Naive B cell (primary cell): ENCODE results near the gene TMEM17. TPM values are rescaled to one million over a fixed set of nuclear protein-coding genes. Genes with fewer than 3 reads are reported as not detected.
"Not testable (repeated sequence)": the region's sequence is repeated elsewhere in the genome, so short reads cannot be mapped to it uniquely, and the experiment has no call there.

Source experiments
- ATAC-seq, 2 donors: fragments of 150-1000 bp; cut with Tn5 transposase; 2 replicates each; pipeline ENCODE4 v1.10.0; 2021; ENCODE audit warnings: low read depth in 2 of 2, mild to moderate bottlenecking in 2 of 2, moderate library complexity in 2 of 2
- DNase-seq: peaks from one replicate; pipeline ENCODE4 v3.0.0; 2022
- H3K27ac Mint-ChIP-seq, 6 donors: one replicate each; pipeline ENCODE4 v1.8.0; 2020 to 2022; ENCODE audit warnings: mild to moderate bottlenecking in 6 of 6, mixed read lengths in 6 of 6, moderate library complexity in 5 of 6, inconsistent platforms in 2 of 6
- H3K27me3 Mint-ChIP-seq, 3 donors: one replicate each; pipeline ENCODE4 v1.8.0; 2021 to 2022; ENCODE audit warnings: mixed read lengths in 3 of 3, mild to moderate bottlenecking in 1 of 3
- H3K36me3 Mint-ChIP-seq, 2 donors: one replicate each; pipeline ENCODE4 v1.8.0; 2020 to 2022; ENCODE audit warnings: mixed read lengths in 2 of 2, inconsistent platforms in 1 of 2, mild to moderate bottlenecking in 1 of 2
- H3K4me1 Mint-ChIP-seq, 3 donors: one replicate each; pipeline ENCODE4 v1.8.0; 2020 to 2022; ENCODE audit warnings: mixed read lengths in 3 of 3, inconsistent platforms in 1 of 3, mild to moderate bottlenecking in 1 of 3, moderate library complexity in 1 of 3
- H3K4me3 Mint-ChIP-seq, 8 donors: one replicate each; pipeline ENCODE4 v1.8.0; 2020 to 2022; ENCODE audit warnings: mild to moderate bottlenecking in 8 of 8, mixed read lengths in 8 of 8, moderate library complexity in 8 of 8, inconsistent platforms in 2 of 8
- H3K9me3 Mint-ChIP-seq, 7 donors: one replicate each; pipeline ENCODE4 v1.8.0; 2020 to 2022; ENCODE audit warnings: mixed read lengths in 7 of 7, mild to moderate bottlenecking in 5 of 7, inconsistent platforms in 2 of 7, moderate library complexity in 1 of 7
- polyA plus RNA-seq, 6 donors: library from polyadenylated mRNA; unstranded; fragments of 300-500 nt; fragmentation: Illumina TruSeq; gene quantifications; one replicate each; pipeline ENCODE4 v1.2.3, GENCODE V29; 2021; ENCODE audit warnings: low read depth in 6 of 6

The TMEM17 gene, protein sequence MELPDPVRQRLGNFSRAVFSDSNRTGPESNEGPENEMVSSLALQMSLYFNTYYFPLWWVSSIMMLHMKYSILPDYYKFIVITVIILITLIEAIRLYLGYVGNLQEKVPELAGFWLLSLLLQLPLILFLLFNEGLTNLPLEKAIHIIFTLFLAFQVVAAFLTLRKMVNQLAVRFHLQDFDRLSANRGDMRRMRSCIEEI
- polyA plus RNA-seq: not detected

GRCh38 chr2:62505750-62506420 lies at the start of gene TMEM17:
Gene TMEM17, minus strand, starts transcription at chr2:62506195. Its CDS starts 66 bp downstream, at chr2:62506129.
- Mint-ChIP-seq H3K27ac (peak within 1 kb of the TSS in 2 of 6 donors; percentile 7 to 70), H3K36me3 (no peaks in the 10 kb centered on the region)
- peak; percentile 52 to 69 for ATAC-seq

DNA sequence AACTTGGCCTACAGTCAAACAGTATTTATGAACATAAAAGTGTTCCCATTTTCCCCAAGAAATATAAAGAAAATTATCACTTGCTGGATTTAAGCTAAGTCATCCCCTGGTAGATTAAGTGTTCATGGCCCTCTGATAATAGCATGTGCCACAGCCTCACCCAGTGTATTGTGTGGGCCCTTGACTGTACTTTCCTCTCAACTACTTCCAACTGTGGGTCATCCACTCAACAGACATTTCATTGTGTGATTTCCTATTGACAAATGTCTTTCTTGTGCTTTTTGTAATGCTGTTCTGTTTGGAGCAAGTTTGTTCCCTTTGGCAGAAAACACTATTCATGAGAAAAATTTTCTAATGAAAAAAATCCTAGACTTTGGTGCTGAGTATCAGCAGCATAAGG lies 48.4 kb upstream of the TMEM17 start:
- H3K4me3 Mint-ChIP-seq: no peak overlapping the region
- H3K36me3 Mint-ChIP-seq: peaks cover 0 to 6% of the 10 kb centered on the region in 2 donors
- peaks cover 3 to 27% (median 6%) of the 10 kb centered on the region in 3 donors for H3K27me3 Mint-ChIP-seq
- peaks cover 0 to 4% (median 0%) of the 10 kb centered on the region in 7 donors for H3K9me3 Mint-ChIP-seq
- ATAC-seq: no peak
- DNase-seq: no peak
- no peak overlapping the region for H3K27ac Mint-ChIP-seq
- H3K4me1 Mint-ChIP-seq: no peaks in the 10 kb centered on the region

More at GRCh38 chr2:62505750-62506420, at the start of gene TMEM17:
- DNase-seq: peak; percentile 2
- Mint-ChIP-seq H3K4me3 (peak within 1 kb of the TSS; percentile 75 to 89 (median 83)), H3K4me1 (peaks cover 7 to 8% (median 8%) of the 10 kb centered on the region in 3 donors), H3K27me3 (peaks cover 6 to 23% (median 17%) of the 10 kb centered on the region in 3 donors), H3K9me3 (peaks cover 0 to 2% (median 0%) of the 10 kb centered on the region in 7 donors)

- Mint-ChIP-seq H3K9me3 (no peaks in the 10 kb centered on the region), H3K27me3 (peaks cover 0 to 12% (median 3%) of the 10 kb centered on the region in 3 donors), H3K4me3 (no peak overlapping the region), H3K4me1 (no peaks in the 10 kb centered on the region), H3K27ac (no peak overlapping the region), H3K36me3 (no peaks in the 10 kb centered on the region)
- no peak for DNase-seq
- ATAC-seq: no peak
Measured at GRCh38 chr2:62550461-62550860, 44.5 kb upstream of the TMEM17 start.

- ATAC-seq: no peak
- no peak overlapping the region for H3K4me3 Mint-ChIP-seq
- H3K36me3 Mint-ChIP-seq: no peaks in the 10 kb centered on the region
- no peaks in the 10 kb centered on the region for H3K4me1 Mint-ChIP-seq
- no peaks in the 10 kb centered on the region for H3K9me3 Mint-ChIP-seq
- no peak for DNase-seq
- H3K27ac Mint-ChIP-seq: no peak overlapping the region
- no peaks in the 10 kb centered on the region for H3K27me3 Mint-ChIP-seq
Measured at GRCh38 chr2:62547854-62548253, 41.9 kb upstream of the TMEM17 start.

- no peaks in the 10 kb centered on the region for H3K9me3 Mint-ChIP-seq
Measured at GRCh38 chr2:62545261-62545660, 39.3 kb upstream of the TMEM17 start.

DNA sequence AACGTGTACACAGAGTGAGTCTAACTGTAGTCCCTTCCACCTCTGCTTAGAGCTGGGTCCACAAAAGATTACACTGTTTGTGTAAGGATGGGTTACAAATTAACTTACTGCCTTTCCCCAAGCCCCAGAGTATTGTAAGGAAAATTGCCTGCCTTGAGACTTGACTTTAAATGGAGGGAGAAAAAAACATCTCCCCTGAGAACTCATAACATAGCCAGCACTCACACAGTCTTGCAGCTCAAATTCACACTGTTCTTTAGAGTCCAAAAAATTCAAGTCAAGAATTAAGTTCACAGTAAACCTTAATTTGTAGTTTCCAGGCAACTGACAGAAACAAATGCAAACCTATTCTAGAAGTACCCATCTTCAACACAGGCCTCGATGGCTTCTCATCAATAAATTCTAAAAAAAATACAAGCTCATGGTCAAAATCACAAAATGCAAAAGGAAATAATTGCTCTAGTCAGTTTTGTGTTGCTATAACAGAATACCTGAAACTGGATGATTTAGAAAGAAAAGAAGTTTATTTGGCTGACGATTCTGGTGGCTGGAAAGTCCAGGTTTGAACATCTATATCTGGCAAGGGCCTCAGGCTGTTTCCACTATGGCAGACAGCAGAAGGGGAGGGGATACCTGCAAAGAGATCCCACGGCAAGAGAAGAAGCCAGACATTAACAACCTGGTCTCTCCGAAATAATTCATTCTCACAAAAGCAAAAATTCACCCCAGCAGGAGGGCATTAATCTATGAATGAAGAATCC lies 34.6 kb upstream of the TMEM17 start:
- no peak for ATAC-seq
- peaks cover under 1 to 6% (median 4%) of the 10 kb centered on the region in 7 donors for H3K9me3 Mint-ChIP-seq
- H3K4me1 Mint-ChIP-seq: no peaks in the 10 kb centered on the region
- no peak overlapping the region for H3K4me3 Mint-ChIP-seq
- H3K36me3 Mint-ChIP-seq: peaks cover 5 to 8% of the 10 kb centered on the region in 2 donors
- H3K27ac Mint-ChIP-seq: no peak overlapping the region
- H3K27me3 Mint-ChIP-seq: peaks cover 8 to 18% (median 15%) of the 10 kb centered on the region in 3 donors
- no peak for DNase-seq

More at GRCh38 chr2:62545261-62545660, 39.3 kb upstream of the TMEM17 start:
- ATAC-seq (no peak), DNase-seq (no peak)
- H3K27me3 Mint-ChIP-seq: no peaks in the 10 kb centered on the region
- H3K36me3 Mint-ChIP-seq: no peaks in the 10 kb centered on the region
- no peak overlapping the region for H3K4me3 Mint-ChIP-seq
- no peaks in the 10 kb centered on the region for H3K4me1 Mint-ChIP-seq
- H3K27ac Mint-ChIP-seq: no peak overlapping the region

DNA sequence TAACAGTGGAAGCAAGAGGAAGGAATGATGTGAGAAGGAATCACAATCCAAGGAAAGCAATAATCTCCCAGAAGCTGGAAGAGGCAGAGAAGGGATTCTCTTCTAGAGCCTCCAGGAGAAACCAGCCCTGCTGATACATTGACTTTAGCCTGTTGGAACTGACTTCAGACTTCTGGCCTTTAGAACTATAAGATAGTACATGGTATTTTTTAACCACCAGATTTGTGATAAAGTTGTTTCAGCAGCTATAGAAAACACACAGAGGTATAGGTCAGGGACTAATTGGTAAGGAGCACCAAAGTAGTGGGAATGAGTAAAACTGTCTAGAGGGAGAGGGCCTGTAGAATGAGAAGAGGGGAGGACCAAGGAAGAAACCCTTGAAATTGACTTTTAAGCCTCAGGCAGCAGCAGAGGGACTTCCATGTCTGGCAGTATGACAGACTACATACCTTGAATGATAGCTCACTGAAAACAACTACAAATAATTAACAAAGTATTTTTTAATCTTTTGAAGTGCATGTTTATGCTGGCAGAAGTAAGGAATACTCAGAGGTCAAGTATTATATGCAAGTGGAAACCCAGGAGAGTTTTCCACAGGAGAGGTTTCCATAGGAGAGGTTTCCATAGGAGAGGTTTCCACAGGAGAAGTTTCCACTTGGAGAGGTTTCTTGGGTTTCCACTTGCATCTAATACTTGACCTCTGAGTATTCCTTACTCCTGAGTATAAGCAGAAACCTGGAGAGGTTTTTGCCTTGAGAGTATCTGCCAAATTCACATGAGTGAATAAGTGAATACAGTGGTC lies 33.8 kb upstream of the TMEM17 start:
- Mint-ChIP-seq H3K9me3 (peaks cover 4 to 12% (median 7%) of the 10 kb centered on the region in 7 donors), H3K4me3 (no peak overlapping the region), H3K27ac (no peak overlapping the region), H3K27me3 (peaks cover 13 to 24% (median 15%) of the 10 kb centered on the region in 3 donors), H3K36me3 (peaks cover 5 to 14% of the 10 kb centered on the region in 2 donors), H3K4me1 (no peaks in the 10 kb centered on the region)
- DNase-seq: no peak
- ATAC-seq: no peak

DNA sequence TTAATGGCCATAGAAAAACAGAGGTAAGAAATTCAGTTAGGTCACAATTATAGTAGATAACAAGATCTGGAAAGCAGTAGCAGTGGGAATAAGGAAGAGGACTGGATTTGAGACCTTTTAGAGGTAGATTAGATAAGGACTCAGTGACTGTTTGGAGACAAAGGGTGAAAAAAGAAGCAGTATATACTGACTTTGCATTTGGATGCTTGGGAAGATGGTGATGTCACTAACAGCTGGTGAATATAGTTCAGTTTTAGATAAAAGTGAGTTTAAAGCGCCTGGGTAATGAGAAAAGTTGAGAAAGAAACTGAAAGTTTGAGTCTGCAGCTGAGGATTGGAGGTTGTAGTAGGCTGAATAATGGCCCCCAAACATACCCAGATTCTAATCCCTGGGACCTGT lies 32.8 kb upstream of the TMEM17 start:
- Mint-ChIP-seq H3K36me3 (peaks cover 5 to 21% of the 10 kb centered on the region in 2 donors), H3K4me1 (no peaks in the 10 kb centered on the region), H3K4me3 (no peak overlapping the region), H3K9me3 (peaks cover 9 to 23% (median 15%) of the 10 kb centered on the region in 7 donors), H3K27ac (no peak overlapping the region), H3K27me3 (peaks cover 15 to 31% (median 18%) of the 10 kb centered on the region in 3 donors)
- ATAC-seq (no peak), DNase-seq (no peak)

- DNase-seq (no peak), ATAC-seq (no peak)
- Mint-ChIP-seq H3K27ac (peak overlapping the region in 1 of 6 donors; percentile 18), H3K4me3 (no peak overlapping the region), H3K27me3 (peaks cover 15 to 31% (median 25%) of the 10 kb centered on the region in 3 donors), H3K9me3 (peaks cover 12 to 32% (median 22%) of the 10 kb centered on the region in 7 donors), H3K36me3 (peaks cover 5 to 30% of the 10 kb centered on the region in 2 donors), H3K4me1 (no peaks in the 10 kb centered on the region)
Measured at GRCh38 chr2:62537814-62538213, 31.8 kb upstream of the TMEM17 start.

- Mint-ChIP-seq H3K27me3 (peaks cover 21 to 38% (median 30%) of the 10 kb centered on the region in 3 donors), H3K36me3 (peaks cover 5 to 37% of the 10 kb centered on the region in 2 donors), H3K27ac (no peak overlapping the region)
Measured at GRCh38 chr2:62536873-62537547, 31.0 kb upstream of the TMEM17 start.

DNA sequence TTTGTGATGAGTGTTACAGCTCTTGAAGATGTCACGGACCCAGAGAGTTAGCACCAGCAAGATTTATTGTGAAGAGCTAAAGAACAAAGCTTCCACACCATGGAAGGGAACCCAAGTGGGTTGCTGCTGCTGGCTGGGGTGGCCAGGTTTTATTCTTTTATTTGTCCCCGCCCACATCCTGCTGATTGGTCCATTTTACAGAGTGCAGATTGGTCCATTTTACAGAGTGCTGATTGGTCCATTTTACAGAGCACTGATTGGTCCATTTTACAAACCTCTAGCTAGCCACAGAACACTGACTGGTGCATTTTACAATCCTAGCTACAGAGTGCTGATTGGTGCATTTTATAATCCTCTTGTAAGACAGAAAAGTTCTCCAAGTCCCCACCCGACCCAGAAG lies 29.5 kb upstream of the TMEM17 start:
- H3K36me3 Mint-ChIP-seq: peaks cover 5 to 39% of the 10 kb centered on the region in 2 donors
- H3K27ac Mint-ChIP-seq, ATAC-seq, H3K4me3 Mint-ChIP-seq, H3K4me1 Mint-ChIP-seq, DNase-seq: not testable (repeated sequence)
- H3K9me3 Mint-ChIP-seq: peaks cover 12 to 41% (median 26%) of the 10 kb centered on the region in 7 donors
- H3K27me3 Mint-ChIP-seq: peaks cover 22 to 41% (median 32%) of the 10 kb centered on the region in 3 donors

More at GRCh38 chr2:62536873-62537547, 31.0 kb upstream of the TMEM17 start:
- ATAC-seq (no peak), DNase-seq (no peak)
- Mint-ChIP-seq H3K9me3 (peaks cover 12 to 40% (median 26%) of the 10 kb centered on the region in 7 donors), H3K4me1 (no peaks in the 10 kb centered on the region), H3K4me3 (peak overlapping the region in 1 of 8 donors; percentile 18)

GRCh38 chr2:62531594-62531993 lies 25.6 kb upstream of the TMEM17 start:
- H3K27ac Mint-ChIP-seq: no peak overlapping the region
- H3K27me3 Mint-ChIP-seq: peaks cover 18 to 31% (median 30%) of the 10 kb centered on the region in 3 donors
- peaks cover 5 to 39% of the 10 kb centered on the region in 2 donors for H3K36me3 Mint-ChIP-seq
- no peaks in the 10 kb centered on the region for H3K4me1 Mint-ChIP-seq
- DNase-seq (no peak), ATAC-seq (no peak)
- peaks cover 12 to 41% (median 26%) of the 10 kb centered on the region in 7 donors for H3K9me3 Mint-ChIP-seq
- H3K4me3 Mint-ChIP-seq: no peak overlapping the region
